MM.1S (cell line): ENCODE data around the gene CD81.

ENCODE experiments used
- DNase-seq: peaks from one replicate; pipeline ENCODE4 v3.0.0-alpha.2; 2015
- H2AFZ ChIP-seq: fragments of 300-600 bp; sonication (generic); 2 replicates; pipeline ENCODE4 v1.6.0; 2016; ENCODE audit warnings: antibody characterized with exemption, low read length
- H3F3A ChIP-seq: fragments of 300-600 bp; sonication (generic); 2 replicates; pipeline ENCODE4 v1.6.1; 2016; ENCODE audit warnings: mild to moderate bottlenecking, antibody characterized with exemption, low read length, moderate library complexity, mixed read lengths; ENCODE audit not compliant: insufficient read depth
- H3K27ac ChIP-seq: fragments of 300-600 bp; sonication (generic); 2 replicates; pipeline ENCODE4 v1.5.1; 2016; ENCODE audit warnings: mild to moderate bottlenecking, low read length
- H3K27me3 ChIP-seq: fragments of 300-600 bp; sonication (generic); replicated peaks from 2 replicates; pipeline ENCODE4 v1.6.0; 2016; ENCODE audit warnings: low read length; ENCODE audit not compliant: insufficient read depth
- H3K36me3 ChIP-seq: fragments of 300-600 bp; sonication (generic); replicated peaks from 2 replicates; pipeline ENCODE4 v1.6.1; 2016; ENCODE audit warnings: mild to moderate bottlenecking, low read length, mixed read lengths; ENCODE audit not compliant: insufficient read depth
- H3K4me1 ChIP-seq: fragments of 300-600 bp; sonication (generic); 2 replicates; pipeline ENCODE4 v1.6.1; 2016; ENCODE audit warnings: low read length, mixed read lengths
- H3K4me2 ChIP-seq: fragments of 300-600 bp; sonication (generic); 2 replicates; pipeline ENCODE4 v1.6.0; 2016; ENCODE audit warnings: low read depth, low read length
- H3K4me3 ChIP-seq: fragments of 300-600 bp; sonication (generic); 2 replicates; pipeline ENCODE4 v1.5.1; 2016; ENCODE audit warnings: low read length, mixed read lengths
- H3K79me2 ChIP-seq: fragments of 300-600 bp; sonication (generic); 2 replicates; pipeline ENCODE4 v1.6.1; 2016; ENCODE audit warnings: mixed run types, low read length, mixed read lengths
- H3K9ac ChIP-seq: fragments of 300-600 bp; sonication (generic); 2 replicates; pipeline ENCODE4 v1.6.1; 2016; ENCODE audit warnings: low read length, mixed read lengths
- H3K9me2 ChIP-seq: fragments of 300-600 bp; sonication (generic); replicated peaks from 2 replicates; pipeline ENCODE4 v1.6.1; 2016; ENCODE audit warnings: mild to moderate bottlenecking, low read length, mixed read lengths; ENCODE audit not compliant: insufficient read depth
- H3K9me3 ChIP-seq: fragments of 300-600 bp; sonication (generic); replicated peaks from 2 replicates; pipeline ENCODE4 v1.6.1; 2016; ENCODE audit warnings: mild to moderate bottlenecking, low read length, mixed read lengths; ENCODE audit not compliant: insufficient read depth
- H4K20me1 ChIP-seq: fragments of 300-600 bp; sonication (generic); 2 replicates; pipeline ENCODE4 v1.6.1; 2016; ENCODE audit warnings: mild to moderate bottlenecking, low read length, moderate library complexity, mixed read lengths; ENCODE audit not compliant: insufficient read depth
- EZH2 ChIP-seq: fragments of 300-600 bp; sonication (generic); optimal IDR thresholded peaks from 2 replicates; pipeline ENCODE3; 2017; ENCODE audit warnings: low read depth, mild to moderate bottlenecking, antibody characterized with exemption, low read length, mixed read lengths
- EZH2phosphoT487 ChIP-seq: fragments of 300-600 bp; sonication (generic); IDR thresholded peaks from 2 replicates; pipeline ENCODE4 v1.6.1; 2018; ENCODE audit warnings: antibody characterized with exemption, low read length
- TF ChIP-seq, protein P1 (sequence below): fragments of 300-600 bp; sonication (generic); IDR thresholded peaks from 2 replicates; pipeline ENCODE4 v1.5.1; 2016; ENCODE audit warnings: antibody characterized with exemption, low read length, mixed read lengths

Gene CD81

GRCh38 chr11:2404735-2405196 lies 27.7 kb downstream of the CD81 start:
- DNase-seq: no peak
- peaks cover 6% of the 10 kb centered on the region for H3K4me1 ChIP-seq
- H3K9me2 ChIP-seq: no peaks in the 10 kb centered on the region
- no peak overlapping the region for H3K4me2 ChIP-seq
- H3K9ac ChIP-seq: no peak overlapping the region
- H3K79me2 ChIP-seq: peaks cover 24% of the 10 kb centered on the region
- H2AFZ ChIP-seq: no peak overlapping the region
- no peaks in the 10 kb centered on the region for H3F3A ChIP-seq
- H4K20me1 ChIP-seq: no peaks in the 10 kb centered on the region
- TF ChIP-seq EZH2 (no peak), EZH2phosphoT487 (no peak)
- TF ChIP-seq, protein P1, sequence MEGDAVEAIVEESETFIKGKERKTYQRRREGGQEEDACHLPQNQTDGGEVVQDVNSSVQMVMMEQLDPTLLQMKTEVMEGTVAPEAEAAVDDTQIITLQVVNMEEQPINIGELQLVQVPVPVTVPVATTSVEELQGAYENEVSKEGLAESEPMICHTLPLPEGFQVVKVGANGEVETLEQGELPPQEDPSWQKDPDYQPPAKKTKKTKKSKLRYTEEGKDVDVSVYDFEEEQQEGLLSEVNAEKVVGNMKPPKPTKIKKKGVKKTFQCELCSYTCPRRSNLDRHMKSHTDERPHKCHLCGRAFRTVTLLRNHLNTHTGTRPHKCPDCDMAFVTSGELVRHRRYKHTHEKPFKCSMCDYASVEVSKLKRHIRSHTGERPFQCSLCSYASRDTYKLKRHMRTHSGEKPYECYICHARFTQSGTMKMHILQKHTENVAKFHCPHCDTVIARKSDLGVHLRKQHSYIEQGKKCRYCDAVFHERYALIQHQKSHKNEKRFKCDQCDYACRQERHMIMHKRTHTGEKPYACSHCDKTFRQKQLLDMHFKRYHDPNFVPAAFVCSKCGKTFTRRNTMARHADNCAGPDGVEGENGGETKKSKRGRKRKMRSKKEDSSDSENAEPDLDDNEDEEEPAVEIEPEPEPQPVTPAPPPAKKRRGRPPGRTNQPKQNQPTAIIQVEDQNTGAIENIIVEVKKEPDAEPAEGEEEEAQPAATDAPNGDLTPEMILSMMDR: no peak
- peaks cover 43% of the 10 kb centered on the region for H3K27me3 ChIP-seq
- H3K27ac ChIP-seq: no peak overlapping the region
- H3K9me3 ChIP-seq: no peaks in the 10 kb centered on the region
- no peak overlapping the region for H3K4me3 ChIP-seq
- no peaks in the 10 kb centered on the region for H3K36me3 ChIP-seq

DNA sequence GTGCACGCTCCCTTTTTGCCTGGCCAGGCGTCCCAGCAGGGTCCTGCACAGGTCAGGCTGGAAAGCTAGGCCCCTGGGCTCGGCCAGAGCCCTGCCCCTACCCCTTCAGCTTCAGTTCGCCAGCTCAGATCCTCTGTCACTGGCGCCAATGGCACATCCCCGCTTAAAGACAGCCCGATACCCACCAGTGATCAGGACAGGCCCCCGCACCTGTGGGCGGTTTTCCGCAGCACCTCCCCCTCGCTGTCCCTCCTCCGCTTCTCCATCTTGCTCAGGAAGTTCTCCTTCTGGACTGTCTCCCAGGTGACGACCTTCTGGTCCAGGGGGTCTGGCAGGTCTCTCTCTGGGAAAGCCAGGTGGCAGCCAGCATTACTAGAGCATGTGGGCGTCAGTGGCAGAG lies 29.3 kb downstream of the CD81 start:
- H3K4me3 ChIP-seq: no peak overlapping the region

GRCh38 chr11:2406878-2407410 lies 29.8 kb downstream of the CD81 start:
- H3K9ac ChIP-seq: no peak overlapping the region
- DNase-seq: no peak
- TF ChIP-seq EZH2phosphoT487: no peak
- TF ChIP-seq, protein P1: no peak
- TF ChIP-seq EZH2: no peak

More for the DNA sequence above, 29.3 kb downstream of the CD81 start:
- Histone ChIP-seq H3K9me2 (no peaks in the 10 kb centered on the region), H3K4me2 (no peak overlapping the region), H3K4me1 (peaks cover 6% of the 10 kb centered on the region), H3K79me2 (peaks cover 13% of the 10 kb centered on the region), H3F3A (no peaks in the 10 kb centered on the region), H4K20me1 (no peaks in the 10 kb centered on the region), H3K27ac (no peak overlapping the region), H3K9ac (no peak overlapping the region), H2AFZ (no peak overlapping the region), H3K9me3 (no peaks in the 10 kb centered on the region), H3K27me3 (peaks cover 60% of the 10 kb centered on the region), H3K36me3 (no peaks in the 10 kb centered on the region)
- TF ChIP-seq EZH2: no peak
- TF ChIP-seq EZH2phosphoT487: no peak
- TF ChIP-seq, protein P1: no peak
- no peak for DNase-seq

More at GRCh38 chr11:2406878-2407410, 29.8 kb downstream of the CD81 start:
- H3K27me3 ChIP-seq: peaks cover 65% of the 10 kb centered on the region
- no peaks in the 10 kb centered on the region for H3F3A ChIP-seq
- no peaks in the 10 kb centered on the region for H3K9me3 ChIP-seq
- H2AFZ ChIP-seq: no peak overlapping the region
- no peak overlapping the region for H3K27ac ChIP-seq
- H3K4me3 ChIP-seq: no peak overlapping the region
- H3K4me2 ChIP-seq: no peak overlapping the region
- peaks cover 1% of the 10 kb centered on the region; the same call in 1 of the 2 replicates for H3K4me1 ChIP-seq
- H3K79me2 ChIP-seq: peaks cover 8% of the 10 kb centered on the region
- no peaks in the 10 kb centered on the region for H3K36me3 ChIP-seq
- H4K20me1 ChIP-seq: no peaks in the 10 kb centered on the region
- no peaks in the 10 kb centered on the region for H3K9me2 ChIP-seq
